ENCODE data around the gene INSYN2A. TPM values are rescaled to one million over a fixed set of nuclear protein-coding genes. Genes with fewer than 3 reads are reported as not detected.

Gene INSYN2A
- total RNA-seq, 2 donors from 2014 or later: 0.13 TPM; not detected in 1

DNA sequence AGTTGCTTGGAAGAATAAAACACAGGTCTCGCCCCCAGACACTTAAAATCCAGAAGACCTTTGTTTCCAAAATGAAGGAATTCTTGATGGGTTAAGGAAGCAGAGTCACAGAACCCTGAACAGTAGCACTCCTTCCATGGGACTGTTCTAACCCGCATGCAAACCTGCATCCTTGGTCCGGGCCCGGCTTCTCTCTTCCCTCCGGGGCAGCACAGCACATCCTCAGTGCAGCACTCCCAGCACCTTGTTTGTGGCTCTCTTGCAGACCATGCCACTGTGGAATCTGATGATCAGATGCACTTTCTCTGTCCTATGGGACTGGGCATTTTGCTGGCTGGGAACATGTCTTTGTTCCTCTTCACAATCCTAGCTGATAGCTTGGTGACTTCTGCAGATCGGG, 33.5 kb downstream of the INSYN2A start:
- TF ChIP-seq, protein P1, sequence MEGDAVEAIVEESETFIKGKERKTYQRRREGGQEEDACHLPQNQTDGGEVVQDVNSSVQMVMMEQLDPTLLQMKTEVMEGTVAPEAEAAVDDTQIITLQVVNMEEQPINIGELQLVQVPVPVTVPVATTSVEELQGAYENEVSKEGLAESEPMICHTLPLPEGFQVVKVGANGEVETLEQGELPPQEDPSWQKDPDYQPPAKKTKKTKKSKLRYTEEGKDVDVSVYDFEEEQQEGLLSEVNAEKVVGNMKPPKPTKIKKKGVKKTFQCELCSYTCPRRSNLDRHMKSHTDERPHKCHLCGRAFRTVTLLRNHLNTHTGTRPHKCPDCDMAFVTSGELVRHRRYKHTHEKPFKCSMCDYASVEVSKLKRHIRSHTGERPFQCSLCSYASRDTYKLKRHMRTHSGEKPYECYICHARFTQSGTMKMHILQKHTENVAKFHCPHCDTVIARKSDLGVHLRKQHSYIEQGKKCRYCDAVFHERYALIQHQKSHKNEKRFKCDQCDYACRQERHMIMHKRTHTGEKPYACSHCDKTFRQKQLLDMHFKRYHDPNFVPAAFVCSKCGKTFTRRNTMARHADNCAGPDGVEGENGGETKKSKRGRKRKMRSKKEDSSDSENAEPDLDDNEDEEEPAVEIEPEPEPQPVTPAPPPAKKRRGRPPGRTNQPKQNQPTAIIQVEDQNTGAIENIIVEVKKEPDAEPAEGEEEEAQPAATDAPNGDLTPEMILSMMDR (IDR thresholded peaks at IDR 0.05): no peak

DNA sequence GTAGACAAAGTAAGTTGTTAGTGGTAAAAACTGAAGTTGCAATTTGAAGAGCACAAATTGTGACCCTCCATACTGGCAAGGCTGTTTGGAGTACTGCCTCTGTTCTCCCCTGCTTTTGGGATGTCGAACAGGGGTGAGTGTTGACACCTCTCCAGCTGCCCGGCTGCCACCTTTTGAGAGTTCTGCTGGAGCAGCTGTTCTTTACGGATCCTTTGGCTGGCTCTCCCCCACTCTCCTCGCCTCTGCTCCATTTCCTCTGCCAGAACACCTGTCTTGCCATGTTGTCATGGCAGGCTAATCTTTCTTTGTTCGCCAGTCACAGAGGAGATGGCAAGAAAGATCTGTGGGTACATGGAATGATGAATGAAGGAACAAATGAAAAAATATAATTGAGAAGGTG, 34.9 kb downstream of the INSYN2A start:
- Histone ChIP-seq H3K27me3 (no peaks in the 10 kb centered on the region), H3K9me3 (no peaks in the 10 kb centered on the region), H3K27ac (no peak overlapping the region), H3K9ac (ENCODE audit: low read depth in 2 of 2, low read length in 2 of 2) (no peak overlapping the region), H3K4me1 (no peaks in the 10 kb centered on the region), H3K4me3 (no peak overlapping the region), H3K36me3 (no peaks in the 10 kb centered on the region)
- no peak for DNase-seq
- intact Hi-C loops (cut with DNase I): no loop called here
- TF ChIP-seq, protein P1 (IDR thresholded peaks at IDR 0.05): no peak

More for the DNA sequence above, 33.5 kb downstream of the INSYN2A start:
- DNase-seq: no peak
- Histone ChIP-seq H3K4me3 (no peak overlapping the region), H3K27ac (no peak overlapping the region), H3K9me3 (no peaks in the 10 kb centered on the region), H3K36me3 (no peaks in the 10 kb centered on the region), H3K9ac (ENCODE audit: low read depth in 2 of 2, low read length in 2 of 2) (no peak overlapping the region), H3K4me1 (no peaks in the 10 kb centered on the region), H3K27me3 (no peaks in the 10 kb centered on the region)
- intact Hi-C loops (cut with DNase I): no loop called here

GRCh38 chr10:127159648-127160245, 36.6 kb downstream of the INSYN2A start:
- Histone ChIP-seq H3K9ac (ENCODE audit: low read depth in 2 of 2, low read length in 2 of 2) (no peak overlapping the region), H3K9me3 (no peaks in the 10 kb centered on the region), H3K27me3 (no peaks in the 10 kb centered on the region), H3K4me1 (no peaks in the 10 kb centered on the region), H3K4me3 (no peak overlapping the region), H3K36me3 (no peaks in the 10 kb centered on the region), H3K27ac (no peak overlapping the region)
- DNase-seq: no peak
- TF ChIP-seq, protein P1 (IDR thresholded peaks at IDR 0.05): no peak
- intact Hi-C loops (cut with DNase I): no loop called here

- Histone ChIP-seq H3K9me3 (no peaks in the 10 kb centered on the region), H3K27ac (no peak overlapping the region), H3K36me3 (no peaks in the 10 kb centered on the region), H3K4me1 (no peaks in the 10 kb centered on the region), H3K4me3 (no peak overlapping the region), H3K27me3 (no peaks in the 10 kb centered on the region), H3K9ac (ENCODE audit: low read depth in 2 of 2, low read length in 2 of 2) (no peak overlapping the region)
- no peak for DNase-seq
- intact Hi-C loops (cut with DNase I): no loop called here
- TF ChIP-seq, protein P1 (IDR thresholded peaks at IDR 0.05): no peak
Measured at GRCh38 chr10:127158662-127159061, 37.7 kb downstream of the INSYN2A start.

DNA sequence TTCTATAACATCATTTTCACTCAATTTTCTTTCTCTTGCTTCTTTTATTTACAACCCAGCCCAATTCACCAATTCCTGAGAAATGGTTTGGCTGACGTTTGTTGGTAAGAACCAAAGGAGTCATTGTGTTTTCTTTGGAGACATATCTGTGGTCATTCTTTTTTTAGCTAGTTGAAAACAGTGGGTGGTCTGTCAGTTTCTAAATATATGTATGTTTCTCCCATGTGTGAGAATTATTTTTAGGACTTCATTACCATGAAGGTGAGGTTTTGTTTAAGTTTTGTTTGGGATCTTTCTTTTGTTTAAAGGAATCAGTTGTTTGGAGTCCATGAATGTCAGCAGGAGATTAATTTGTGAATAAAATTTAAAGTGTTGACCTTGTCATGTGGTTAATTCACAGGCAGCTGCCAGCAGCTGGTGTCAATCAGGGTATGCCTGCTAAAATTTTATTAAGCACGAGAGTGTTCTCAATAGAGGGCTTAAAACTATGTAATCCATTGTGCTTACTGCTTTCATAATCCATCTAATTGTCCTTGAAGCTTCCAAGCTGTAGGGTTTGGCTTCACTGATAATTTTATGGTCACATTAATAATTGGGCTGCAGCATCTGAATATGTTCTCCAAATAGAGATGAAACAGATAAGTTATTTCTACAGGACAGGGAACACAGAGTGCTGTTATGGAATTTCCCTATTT, 38.7 kb downstream of the INSYN2A start:
- no peaks in the 10 kb centered on the region for H3K36me3 ChIP-seq
- no peak overlapping the region for H3K4me3 ChIP-seq
- no peak overlapping the region for H3K9ac ChIP-seq (ENCODE audit: low read depth in 2 of 2, low read length in 2 of 2)
- intact Hi-C loops (cut with DNase I): no loop called here
- no peaks in the 10 kb centered on the region for H3K4me1 ChIP-seq
- no peaks in the 10 kb centered on the region for H3K27me3 ChIP-seq
- no peak for DNase-seq
- TF ChIP-seq, protein P1 (IDR thresholded peaks at IDR 0.05): no peak
- H3K9me3 ChIP-seq: no peaks in the 10 kb centered on the region
- no peak overlapping the region for H3K27ac ChIP-seq

Data from colonic mucosa (tissue), 4 donors.